ENCODE results near the gene ETV6.

- TF ChIP-seq POLR2A (IDR thresholded peaks at IDR 0.05; ENCODE audit: low read depth, low read length) (no peak), TAF1 (IDR thresholded peaks at IDR 0.05; ENCODE audit: borderline replicate concordance, low read depth, low read length) (no peak), POLR2AphosphoS5 (IDR thresholded peaks at IDR 0.05; ENCODE audit: low read depth, low read length) (no peak)
Observed at GRCh38 chr12:11832093-11832492, 182.6 kb downstream of the ETV6 start.

All from GM12892 (cell line).